ENCODE results near the gene HEATR5A.
A peak's percentile ranks its signal among the peaks of the same experiment; 100 is the strongest.
"Not testable (repeated sequence)": the region's sequence is repeated elsewhere in the genome, so short reads cannot be mapped to it uniquely, and the experiment has no call there.

Gene HEATR5A

GRCh38 chr14:31420319-31421111 lies at the start of gene HEATR5A:
HEATR5A (minus strand) TSS chr14:31420550; CDS start chr14:31402975, 17,575 bp downstream.
- DNase-seq = peak; percentile 97

GRCh38 chr14:31466554-31466953 lies 46.2 kb upstream of the HEATR5A start:
- no peak for DNase-seq

DNA sequence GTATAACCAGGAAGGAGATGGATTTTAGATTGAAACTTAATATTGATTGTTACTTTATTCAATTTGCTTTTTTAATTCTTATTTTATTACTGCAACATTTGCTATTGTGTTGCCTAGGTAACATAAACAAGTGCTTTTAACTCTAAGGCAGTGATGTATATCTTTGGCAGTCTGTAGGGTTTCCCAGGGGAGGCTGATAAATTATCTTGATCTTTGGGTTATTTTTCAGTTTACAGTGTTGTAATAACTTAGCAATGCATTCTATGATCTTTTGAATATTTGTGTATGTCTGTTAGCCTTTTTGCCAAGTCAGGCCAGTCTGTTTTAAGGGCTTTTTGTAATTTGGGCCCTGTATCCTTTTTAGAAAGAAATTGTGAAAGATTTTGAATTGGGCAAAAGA lies 44.8 kb upstream of the HEATR5A start:
- DNase-seq = no peak

DNA sequence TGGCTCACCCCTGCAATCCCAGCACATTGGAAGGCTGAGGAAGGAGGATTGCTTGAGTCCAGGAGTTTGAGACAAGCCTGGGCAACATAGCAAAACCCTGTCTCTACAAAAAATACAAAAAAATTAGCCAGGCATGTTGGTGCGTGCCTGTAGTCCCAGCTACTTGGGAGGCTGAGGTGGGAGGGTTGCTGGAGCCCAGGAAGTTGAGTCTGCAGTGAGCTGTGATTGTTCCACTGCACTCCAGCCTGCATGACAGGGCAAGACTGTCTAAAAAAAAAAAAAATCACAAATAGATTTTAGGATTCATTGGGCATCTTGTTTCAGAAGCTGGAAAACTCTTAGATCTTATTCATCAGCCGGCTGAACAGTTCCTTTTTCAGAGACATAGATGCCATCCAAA lies 42.1 kb upstream of the HEATR5A start:
- DNase-seq = not testable (repeated sequence)

DNA sequence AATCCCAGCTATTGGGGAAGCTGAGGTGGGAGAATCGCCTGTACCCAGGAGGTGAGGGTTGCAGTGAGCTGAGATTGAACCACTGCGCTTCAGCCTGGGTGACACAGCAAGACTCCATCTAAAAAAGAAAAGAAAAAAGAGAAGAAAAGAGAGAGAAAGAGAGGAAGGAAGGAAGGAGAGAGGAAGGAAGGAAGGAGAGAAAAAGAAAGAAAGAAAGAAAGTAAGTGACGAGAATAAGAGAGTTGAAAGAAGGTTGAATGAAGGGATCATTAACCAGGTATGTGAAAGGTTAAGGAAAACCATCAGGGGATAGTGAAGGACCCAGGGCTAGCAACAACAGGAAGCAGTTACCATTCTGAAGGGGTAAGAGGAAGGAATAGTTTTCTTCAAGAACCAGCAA lies 41.2 kb upstream of the HEATR5A start:
- no peak for DNase-seq

DNA sequence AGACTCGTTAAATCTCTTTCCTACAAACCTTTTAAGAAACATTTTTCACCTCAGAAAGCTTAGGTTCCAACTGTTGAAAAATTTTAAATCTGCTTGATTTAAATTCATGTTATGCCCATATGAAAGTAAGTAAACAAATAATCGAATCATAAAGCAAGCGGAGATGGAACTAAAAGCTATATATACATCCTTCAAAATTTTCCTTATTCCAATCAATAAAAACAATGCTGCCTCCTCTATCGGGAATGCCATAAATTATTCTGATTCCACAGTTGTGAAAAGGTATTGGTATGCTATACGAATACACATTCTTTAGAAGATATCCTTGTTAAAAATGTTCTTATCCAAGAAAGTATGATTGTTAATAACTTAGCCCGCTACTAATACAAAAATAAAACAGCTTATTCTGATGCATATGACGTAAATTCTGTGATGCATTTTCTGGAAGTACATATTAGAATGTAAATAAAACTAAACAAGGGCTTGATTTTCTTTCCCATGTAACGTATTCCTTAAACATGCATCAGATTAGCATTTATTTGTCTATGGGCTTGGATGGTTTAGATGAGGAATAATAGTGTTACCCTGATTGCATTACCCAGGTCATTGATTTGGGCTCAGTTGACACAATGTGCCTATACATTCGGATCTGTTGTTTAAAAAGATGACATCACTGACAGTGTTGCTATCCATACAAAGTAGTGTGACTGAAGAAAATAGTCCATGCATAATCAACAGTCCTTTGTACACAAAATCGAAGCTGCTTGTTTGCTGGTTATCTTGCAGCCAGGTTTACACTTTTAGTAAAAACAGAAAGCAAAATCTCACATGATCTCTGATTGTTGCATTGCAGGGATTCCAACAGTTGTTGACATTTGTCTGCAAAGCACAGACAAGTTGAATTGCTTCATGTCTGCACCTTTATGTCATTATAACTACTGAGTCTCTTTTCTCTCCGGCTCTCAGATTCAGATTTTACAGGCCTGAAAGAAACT lies 37.6 kb upstream of the HEATR5A start:
- no peak for DNase-seq

GRCh38 chr14:31456841-31457664 lies 36.7 kb upstream of the HEATR5A start, which contains the start of gene DTD2:
DTD2 (minus strand) TSS chr14:31457506; CDS start chr14:31457393, 113 bp downstream.
- peak; percentile 97 for DNase-seq

DNA sequence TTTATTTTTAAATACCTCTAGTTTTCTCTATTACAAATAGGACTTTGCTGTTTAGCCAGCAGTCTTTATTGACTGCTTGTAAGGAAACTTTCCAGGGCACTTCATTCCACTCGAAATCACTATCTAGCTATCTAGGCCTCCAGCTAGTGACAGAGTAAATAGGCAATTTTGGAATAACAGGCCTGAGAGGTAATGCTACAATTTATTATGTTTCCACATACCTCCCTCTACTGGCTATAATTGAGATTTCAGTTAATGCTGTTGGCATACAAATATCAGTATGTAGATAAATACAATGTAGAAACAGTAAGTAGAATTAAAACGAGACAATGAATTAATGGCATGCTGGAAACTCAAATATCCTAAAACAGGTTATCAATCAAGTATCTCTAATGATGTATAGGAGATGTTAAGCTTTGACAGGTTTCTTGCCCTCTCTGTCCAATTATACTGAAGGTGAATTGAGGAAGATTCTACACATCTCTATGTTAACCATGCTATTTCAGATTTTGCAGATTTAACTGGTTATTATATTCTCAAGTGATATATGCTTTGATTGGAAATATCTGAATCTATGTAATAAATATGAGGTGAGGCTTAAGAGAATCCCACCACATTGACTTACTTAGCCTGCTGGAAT lies 29.7 kb upstream of the HEATR5A start:
- DNase-seq = peak; percentile 53

GRCh38 chr14:31449136-31449535 lies 28.8 kb upstream of the HEATR5A start:
- no peak for DNase-seq

- no peak for DNase-seq
These were observed 25.4 kb upstream of the HEATR5A start for GRCh38 chr14:31445703-31446102.

- DNase-seq = no peak
These were observed 21.9 kb upstream of the HEATR5A start for GRCh38 chr14:31442284-31442683.

DNA sequence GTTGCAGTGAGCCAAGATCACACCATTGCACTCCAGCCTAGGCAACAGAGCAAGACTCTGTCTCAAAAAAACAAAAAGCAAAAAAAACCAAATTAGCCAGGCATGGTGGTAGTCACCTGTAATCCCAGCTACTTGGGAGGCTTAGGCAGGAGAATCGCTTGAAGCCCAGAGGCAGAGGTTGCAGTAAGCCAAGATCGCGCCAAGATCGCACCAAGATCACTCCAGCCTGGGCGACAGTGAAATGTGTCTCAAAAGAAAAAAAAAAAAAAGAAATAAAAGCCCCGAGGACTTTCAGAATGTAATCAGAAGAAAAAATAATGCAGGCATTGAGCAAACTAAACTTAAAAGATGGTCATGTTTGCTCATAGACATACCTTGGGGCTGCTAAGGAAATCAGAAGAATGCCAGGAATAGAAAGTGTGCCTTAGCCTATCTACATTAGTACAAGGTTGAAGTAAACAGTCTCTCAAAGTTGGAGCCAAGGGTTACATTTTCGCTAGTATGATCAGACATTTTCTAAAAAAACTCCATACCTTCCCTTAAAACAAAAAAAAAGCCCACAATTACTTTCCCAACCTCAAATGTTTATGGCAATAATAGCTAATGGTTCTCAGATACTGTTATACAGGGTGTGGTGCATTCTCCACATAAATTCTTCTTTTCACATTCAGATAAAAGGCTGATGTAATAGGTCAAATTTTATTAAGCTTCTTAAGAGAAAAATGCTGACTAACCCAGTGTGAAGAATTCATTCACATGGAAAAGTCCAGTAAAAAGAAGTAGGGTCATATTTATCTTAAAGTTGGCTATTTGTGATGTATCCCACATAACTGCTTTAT lies 21.1 kb upstream of the HEATR5A start:
- DNase-seq = no peak

GRCh38 chr14:31440280-31440679 lies 19.9 kb upstream of the HEATR5A start:
- DNase-seq = no peak

DNA sequence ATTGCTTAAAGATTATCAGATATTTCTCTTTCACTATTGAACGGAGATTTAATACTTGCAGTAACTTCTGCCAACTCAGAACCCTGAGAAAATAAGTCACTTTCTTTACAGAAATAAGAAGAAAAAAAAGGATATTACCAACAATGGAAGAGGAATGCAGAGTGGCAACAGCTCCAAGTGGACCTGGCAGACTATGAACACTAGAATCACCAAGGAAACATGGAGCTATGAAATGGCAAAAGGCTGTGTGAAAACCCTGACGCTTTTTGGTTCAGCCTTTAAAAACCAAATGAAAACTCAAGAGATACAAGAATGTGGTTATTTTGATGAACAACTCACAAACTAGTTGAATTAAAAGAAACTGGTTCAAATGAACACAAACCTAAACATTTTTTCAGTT lies 19.2 kb upstream of the HEATR5A start:
- no peak for DNase-seq

DNA sequence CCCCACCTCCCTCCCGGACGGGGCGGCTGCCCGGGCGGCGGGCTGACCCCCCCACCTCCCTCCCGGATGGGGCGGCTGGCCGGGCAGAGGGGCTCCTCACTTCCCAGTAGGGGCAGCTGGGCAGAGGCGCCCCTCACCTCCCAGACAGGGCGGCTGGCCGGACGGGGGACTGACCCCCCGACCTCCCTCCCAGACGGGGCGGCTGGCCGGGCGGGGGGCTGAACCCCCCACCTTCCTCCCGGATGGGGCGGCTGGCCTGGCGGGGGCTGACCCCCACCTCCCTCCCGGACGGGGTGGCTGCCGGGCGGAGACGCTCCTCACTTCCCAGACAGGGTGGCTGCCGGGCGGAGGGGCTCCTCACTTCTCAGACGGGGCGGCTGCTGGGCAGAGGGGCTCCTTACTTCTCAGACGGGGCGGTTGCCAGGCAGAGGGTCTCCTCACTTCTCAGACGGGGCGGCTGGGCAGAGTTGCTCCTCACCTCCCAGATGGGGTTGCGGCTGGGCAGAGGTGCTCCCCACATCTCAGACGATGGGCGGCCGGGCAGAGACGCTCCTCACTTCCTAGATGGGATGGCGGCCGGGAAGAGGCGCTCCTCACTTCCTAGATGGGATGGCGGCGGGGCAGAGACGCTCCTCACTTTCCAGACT lies 16.8 kb upstream of the HEATR5A start:
- not testable (repeated sequence) for DNase-seq

DNA sequence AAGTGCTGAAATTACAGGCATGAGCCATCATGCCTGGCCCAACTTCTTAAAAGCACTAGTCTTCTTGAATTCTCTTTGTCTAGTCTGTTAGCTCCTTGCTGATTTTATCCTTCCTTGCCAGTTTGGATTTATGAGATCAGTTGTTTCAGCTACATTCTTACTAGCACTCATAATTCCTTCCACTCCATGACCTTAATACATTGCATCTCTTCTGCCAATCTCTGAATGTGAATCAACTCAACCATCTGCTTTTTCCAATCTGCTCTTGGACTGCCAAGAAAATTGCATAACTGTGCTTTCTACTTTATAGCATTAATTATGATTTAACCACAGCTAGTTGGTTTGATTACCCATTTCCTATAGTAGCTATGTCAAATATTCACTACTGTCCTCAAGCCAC lies 14.9 kb upstream of the HEATR5A start:
- no peak for DNase-seq

- DNase-seq = no peak
These were observed 10.4 kb upstream of the HEATR5A start for GRCh38 chr14:31430634-31431264.

DNA sequence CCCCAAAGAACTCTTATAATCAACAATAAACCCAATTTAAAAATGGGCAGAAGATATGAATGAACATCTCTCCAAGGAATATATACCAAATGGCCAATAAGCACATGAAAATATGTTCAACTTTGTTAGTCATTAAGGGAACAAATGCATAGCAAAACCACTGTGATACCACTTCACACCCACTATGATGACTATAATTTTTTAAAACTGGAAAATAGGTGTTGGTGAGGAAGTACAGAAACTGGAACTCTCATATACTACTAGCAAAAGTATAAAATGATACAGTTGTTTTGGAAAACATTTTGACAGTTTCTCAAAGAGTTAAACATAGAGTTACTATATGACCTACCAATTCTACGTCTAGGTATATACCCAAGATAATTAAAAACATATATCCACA lies 9.4 kb upstream of the HEATR5A start:
- DNase-seq = no peak

DNA sequence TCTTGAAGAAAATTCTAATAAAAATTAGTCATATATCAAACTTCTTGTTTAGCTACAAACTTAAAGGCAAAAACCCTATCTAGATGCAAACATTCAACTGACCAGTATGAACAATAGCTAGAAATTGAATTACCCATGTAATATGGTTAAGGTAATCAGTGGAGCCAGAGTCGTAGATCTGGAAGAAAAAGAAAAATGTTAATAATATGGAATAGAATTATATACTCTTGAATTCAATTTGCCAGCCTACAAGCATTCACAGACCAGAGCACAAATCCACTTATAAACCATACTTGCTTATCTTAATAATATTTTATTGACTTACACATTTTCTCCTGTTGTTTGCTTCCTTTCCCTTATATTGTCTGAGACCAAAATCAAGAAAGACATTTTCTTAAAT lies 7.7 kb upstream of the HEATR5A start:
- DNase-seq = no peak

DNA sequence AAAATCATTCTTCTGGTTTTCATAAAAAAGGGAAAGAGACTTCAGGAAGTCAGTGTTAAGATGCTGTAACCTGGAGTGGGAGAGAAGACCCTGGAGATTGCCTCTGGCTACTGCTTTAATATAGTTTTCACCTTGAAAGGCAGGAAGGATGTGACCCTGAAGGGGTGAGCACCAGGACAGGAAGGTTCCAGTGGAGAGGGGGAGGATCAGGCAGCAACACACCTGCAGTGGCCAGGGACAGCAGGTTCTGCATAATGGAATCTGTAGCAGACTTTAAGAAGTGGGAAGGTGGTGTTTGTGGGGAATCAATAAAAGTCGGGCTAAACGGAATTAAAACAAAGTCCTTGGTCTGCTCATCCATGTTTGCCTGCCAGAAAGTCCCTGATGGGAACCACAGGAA lies 6.3 kb upstream of the HEATR5A start:
- DNase-seq = no peak
